ENCODE data around the gene DNAH1. TPM values are rescaled to one million over a fixed set of nuclear protein-coding genes. Genes with fewer than 3 reads are reported as not detected.
A peak's percentile ranks its signal among the peaks of the same experiment; 100 is the strongest.

Gene DNAH1
- total and polyA plus RNA-seq, 10 donors, result 4.9 to 35.8 (median 24.6) TPM

DNA sequence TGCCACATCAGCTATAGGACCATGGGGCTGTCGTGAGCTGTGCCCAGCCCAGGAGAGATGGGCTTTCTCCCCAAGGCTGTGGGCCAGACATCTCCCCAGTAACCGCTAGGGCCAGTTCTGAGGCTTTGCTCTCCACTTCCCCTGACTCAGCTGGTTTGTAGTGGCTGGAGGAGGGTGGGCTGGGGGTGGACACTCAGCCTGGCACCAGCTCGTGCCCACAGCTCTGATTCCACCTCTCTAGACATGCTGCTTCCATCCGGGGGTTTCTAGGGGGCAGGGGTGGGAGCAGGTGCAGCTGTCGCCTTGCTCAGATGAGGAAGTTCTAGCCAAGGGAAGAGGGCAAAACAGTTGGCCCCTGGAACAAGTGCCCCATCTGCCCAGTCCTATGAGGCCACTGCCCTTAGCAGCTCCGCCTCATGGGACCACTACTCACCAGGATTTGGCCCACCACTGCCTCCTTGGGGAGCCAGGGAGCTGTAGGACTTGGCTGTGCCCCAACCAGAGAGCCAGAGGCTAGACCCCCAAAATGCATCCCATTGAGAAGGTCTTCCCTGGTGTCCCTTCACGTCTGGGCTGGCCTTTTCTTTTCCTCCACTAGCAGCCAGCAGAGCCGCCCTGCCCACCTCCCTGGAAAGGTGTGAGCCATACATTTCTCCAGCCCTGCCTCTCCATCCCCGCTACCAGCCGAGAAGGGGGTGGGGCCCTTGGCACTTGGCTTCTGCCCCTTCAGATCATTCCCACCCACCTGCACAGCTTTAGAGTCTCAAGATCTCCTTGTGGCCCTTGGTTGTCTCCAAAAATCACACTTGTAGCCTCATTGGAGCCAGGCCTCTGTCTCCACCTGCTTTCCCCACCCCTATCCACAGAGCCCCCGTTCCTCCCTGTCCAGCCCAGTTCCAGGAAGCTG is 18.6 kb upstream of the DNAH1 start:
- no peak overlapping the region for H3K27ac ChIP-seq
- H3K9me3 ChIP-seq, result no peaks in the 10 kb centered on the region
- no peak overlapping the region for H3K4me3 ChIP-seq
- DNase-seq, result no peak
- H3K4me1 ChIP-seq, result peaks cover 0 to 41% (median 11%) of the 10 kb centered on the region in 6 donors
- WGBS, 5 donors, result 63 to 79% (median 72%) methylated on average over 9 to 11 of the region's 11 CpGs
- H3K36me3 ChIP-seq, result peaks cover 0 to 54% (median 25%) of the 10 kb centered on the region in 6 donors
- TF ChIP-seq POLR2A (IDR thresholded peaks at IDR 0.05), result no peak
- TF ChIP-seq POLR2AphosphoS5 (IDR thresholded peaks at IDR 0.05), result no peak
- TF ChIP-seq, protein P1, sequence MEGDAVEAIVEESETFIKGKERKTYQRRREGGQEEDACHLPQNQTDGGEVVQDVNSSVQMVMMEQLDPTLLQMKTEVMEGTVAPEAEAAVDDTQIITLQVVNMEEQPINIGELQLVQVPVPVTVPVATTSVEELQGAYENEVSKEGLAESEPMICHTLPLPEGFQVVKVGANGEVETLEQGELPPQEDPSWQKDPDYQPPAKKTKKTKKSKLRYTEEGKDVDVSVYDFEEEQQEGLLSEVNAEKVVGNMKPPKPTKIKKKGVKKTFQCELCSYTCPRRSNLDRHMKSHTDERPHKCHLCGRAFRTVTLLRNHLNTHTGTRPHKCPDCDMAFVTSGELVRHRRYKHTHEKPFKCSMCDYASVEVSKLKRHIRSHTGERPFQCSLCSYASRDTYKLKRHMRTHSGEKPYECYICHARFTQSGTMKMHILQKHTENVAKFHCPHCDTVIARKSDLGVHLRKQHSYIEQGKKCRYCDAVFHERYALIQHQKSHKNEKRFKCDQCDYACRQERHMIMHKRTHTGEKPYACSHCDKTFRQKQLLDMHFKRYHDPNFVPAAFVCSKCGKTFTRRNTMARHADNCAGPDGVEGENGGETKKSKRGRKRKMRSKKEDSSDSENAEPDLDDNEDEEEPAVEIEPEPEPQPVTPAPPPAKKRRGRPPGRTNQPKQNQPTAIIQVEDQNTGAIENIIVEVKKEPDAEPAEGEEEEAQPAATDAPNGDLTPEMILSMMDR (IDR thresholded peaks at IDR 0.05 in 8 of 11, conservative IDR thresholded peaks at IDR 0.05 in 3 of 11), result no peak
- intact Hi-C loops (cut with DNase I; ENCODE audit: low total_unique reads), result no loop called here
- H3K27me3 ChIP-seq (replicated peaks in 1 of 7), result no peaks in the 10 kb centered on the region

GRCh38 chr3:52298149-52299098 is 17.7 kb upstream of the DNAH1 start:
- Histone ChIP-seq H3K4me1 (peaks cover 0 to 41% (median 11%) of the 10 kb centered on the region in 6 donors), H3K9me3 (no peaks in the 10 kb centered on the region), H3K4me3 (no peak overlapping the region), H3K27me3 (replicated peaks in 1 of 7) (no peaks in the 10 kb centered on the region), H3K27ac (no peak overlapping the region), H3K36me3 (peaks cover 0 to 45% (median 16%) of the 10 kb centered on the region in 6 donors)
- no peak for DNase-seq
- intact Hi-C loops (cut with DNase I; ENCODE audit: low total_unique reads), result no loop called here
- TF ChIP-seq, protein P1 (IDR thresholded peaks at IDR 0.05 in 8 of 11, conservative IDR thresholded peaks at IDR 0.05 in 3 of 11), result no peak
- TF ChIP-seq POLR2AphosphoS5 (IDR thresholded peaks at IDR 0.05), result peak in 1 of 3 donors; percentile 23
- 43 to 62% (median 50%) methylated on average over 11 to 17 of the region's 17 CpGs for WGBS, 5 donors

DNA sequence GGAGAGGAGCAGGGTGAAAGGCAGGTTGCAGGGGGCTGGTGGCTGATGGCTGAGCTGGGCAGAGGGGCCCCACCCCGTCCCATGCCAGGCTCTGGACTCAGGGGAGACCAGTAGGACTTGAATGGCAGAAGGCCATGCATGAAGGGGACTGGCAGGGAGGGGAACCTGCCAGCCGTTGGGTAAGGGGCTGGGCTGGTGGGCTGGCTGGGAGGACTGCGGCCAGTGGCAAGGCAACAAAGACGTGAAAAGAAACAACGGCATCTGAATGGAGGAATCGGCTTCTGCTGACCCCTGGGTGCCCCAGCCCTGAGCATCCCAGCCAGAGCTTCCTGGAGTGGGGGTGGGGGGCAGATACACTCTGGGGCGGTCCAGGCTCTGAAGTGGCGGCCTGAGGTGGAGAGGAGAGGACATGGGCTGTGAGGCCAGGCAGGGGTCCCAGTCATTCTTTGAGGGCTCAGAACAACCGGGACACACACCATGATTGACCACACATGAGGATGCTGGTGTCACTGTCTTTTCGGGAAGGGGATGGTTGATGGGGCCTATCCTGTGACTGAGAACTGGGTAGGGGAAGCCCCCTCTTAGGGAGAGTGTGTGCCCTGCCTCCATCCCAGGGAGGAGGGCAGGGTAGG is 16.8 kb upstream of the DNAH1 start:
- Histone ChIP-seq H3K27me3 (replicated peaks in 1 of 7) (no peaks in the 10 kb centered on the region), H3K4me1 (peaks cover 0 to 41% (median 11%) of the 10 kb centered on the region in 6 donors), H3K36me3 (peaks cover 0 to 38% (median 10%) of the 10 kb centered on the region in 6 donors), H3K4me3 (no peak overlapping the region), H3K9me3 (no peaks in the 10 kb centered on the region), H3K27ac (no peak overlapping the region)
- WGBS, 5 donors, result 44 to 56% (median 51%) methylated on average over 10 of the region's 10 CpGs
- no peak for TF ChIP-seq POLR2A (IDR thresholded peaks at IDR 0.05)
- TF ChIP-seq, protein P1 (IDR thresholded peaks at IDR 0.05 in 8 of 11, conservative IDR thresholded peaks at IDR 0.05 in 3 of 11), result no peak
- no peak for TF ChIP-seq POLR2AphosphoS5 (IDR thresholded peaks at IDR 0.05)
- intact Hi-C loops (cut with DNase I; ENCODE audit: low total_unique reads), result no loop called here
- DNase-seq, result no peak
